PFSK-1 (cell line): Measurements from ENCODE around the gene GATA3.
A peak's percentile ranks its signal among the peaks of the same experiment; 100 is the strongest.

Experiments
- FOXP2 ChIP-seq: optimal IDR thresholded peaks from 2 replicates; pipeline ENCODE3; 2011; ENCODE audit warnings: borderline replicate concordance, control low read depth, inconsistent platforms; ENCODE audit not compliant: insufficient read depth; ENCODE audit errors: extremely low read length, extremely low read depth
- POLR2AphosphoS5 ChIP-seq: IDR thresholded peaks from 2 replicates; pipeline ENCODE4 v1.6.1; 2012; ENCODE audit warnings: low read depth, mild to moderate bottlenecking, control low read depth, low read length, moderate library complexity
- SIN3A ChIP-seq: IDR thresholded peaks from 2 replicates; pipeline ENCODE4 v1.6.1; 2012; ENCODE audit warnings: mild to moderate bottlenecking, low read length, moderate library complexity, borderline replicate concordance; ENCODE audit not compliant: insufficient read depth
- TAF1 ChIP-seq: IDR thresholded peaks from 2 replicates; pipeline ENCODE4 v1.6.1; 2012; ENCODE audit warnings: low read length, control low read depth, borderline replicate concordance; ENCODE audit not compliant: insufficient read depth
- TF ChIP-seq, protein P1 (sequence below), 2 experiments: IDR thresholded peaks; 2 replicates each; pipeline versions ENCODE4 v1.6.1 to v1.8.0; 2011 to 2012; ENCODE audit warnings: low read depth in 2 of 2, low read length in 2 of 2, control low read depth in 1 of 2, inconsistent platforms in 1 of 2, mild to moderate bottlenecking in 1 of 2, moderate library complexity in 1 of 2; ENCODE audit not compliant: insufficient read depth in 1 of 2

GATA3 gene

DNA sequence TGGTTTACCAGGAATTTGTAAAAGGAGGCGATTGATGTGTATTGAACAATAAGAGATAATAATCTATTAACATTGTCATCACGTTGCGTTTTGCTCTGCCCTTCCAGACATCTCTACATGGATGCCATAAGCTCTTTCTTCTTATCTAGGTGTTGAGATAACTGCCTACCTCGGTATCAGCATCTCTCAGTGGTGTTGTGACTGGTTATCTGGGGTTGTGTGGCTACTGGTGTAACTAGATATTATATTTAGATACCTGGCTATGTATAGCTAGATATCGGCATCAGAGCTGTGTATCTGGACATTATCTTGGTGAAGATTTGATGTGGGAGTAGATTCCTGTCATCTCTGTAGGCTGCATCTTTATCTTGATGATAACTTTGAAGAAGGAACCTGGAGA, 17.2 kb downstream of the GATA3 start:
- TF ChIP-seq POLR2AphosphoS5 = no peak; the same call in 1 of the 2 replicates
- TF ChIP-seq, protein P1, sequence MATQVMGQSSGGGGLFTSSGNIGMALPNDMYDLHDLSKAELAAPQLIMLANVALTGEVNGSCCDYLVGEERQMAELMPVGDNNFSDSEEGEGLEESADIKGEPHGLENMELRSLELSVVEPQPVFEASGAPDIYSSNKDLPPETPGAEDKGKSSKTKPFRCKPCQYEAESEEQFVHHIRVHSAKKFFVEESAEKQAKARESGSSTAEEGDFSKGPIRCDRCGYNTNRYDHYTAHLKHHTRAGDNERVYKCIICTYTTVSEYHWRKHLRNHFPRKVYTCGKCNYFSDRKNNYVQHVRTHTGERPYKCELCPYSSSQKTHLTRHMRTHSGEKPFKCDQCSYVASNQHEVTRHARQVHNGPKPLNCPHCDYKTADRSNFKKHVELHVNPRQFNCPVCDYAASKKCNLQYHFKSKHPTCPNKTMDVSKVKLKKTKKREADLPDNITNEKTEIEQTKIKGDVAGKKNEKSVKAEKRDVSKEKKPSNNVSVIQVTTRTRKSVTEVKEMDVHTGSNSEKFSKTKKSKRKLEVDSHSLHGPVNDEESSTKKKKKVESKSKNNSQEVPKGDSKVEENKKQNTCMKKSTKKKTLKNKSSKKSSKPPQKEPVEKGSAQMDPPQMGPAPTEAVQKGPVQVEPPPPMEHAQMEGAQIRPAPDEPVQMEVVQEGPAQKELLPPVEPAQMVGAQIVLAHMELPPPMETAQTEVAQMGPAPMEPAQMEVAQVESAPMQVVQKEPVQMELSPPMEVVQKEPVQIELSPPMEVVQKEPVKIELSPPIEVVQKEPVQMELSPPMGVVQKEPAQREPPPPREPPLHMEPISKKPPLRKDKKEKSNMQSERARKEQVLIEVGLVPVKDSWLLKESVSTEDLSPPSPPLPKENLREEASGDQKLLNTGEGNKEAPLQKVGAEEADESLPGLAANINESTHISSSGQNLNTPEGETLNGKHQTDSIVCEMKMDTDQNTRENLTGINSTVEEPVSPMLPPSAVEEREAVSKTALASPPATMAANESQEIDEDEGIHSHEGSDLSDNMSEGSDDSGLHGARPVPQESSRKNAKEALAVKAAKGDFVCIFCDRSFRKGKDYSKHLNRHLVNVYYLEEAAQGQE (IDR thresholded peaks at IDR 0.05; ENCODE audit: insufficient read depth in 1 of 2, low read depth in 2 of 2, low read length in 2 of 2) = no peak
- no peak for TF ChIP-seq FOXP2
- TF ChIP-seq SIN3A = no peak
- no peak for TF ChIP-seq TAF1

DNA sequence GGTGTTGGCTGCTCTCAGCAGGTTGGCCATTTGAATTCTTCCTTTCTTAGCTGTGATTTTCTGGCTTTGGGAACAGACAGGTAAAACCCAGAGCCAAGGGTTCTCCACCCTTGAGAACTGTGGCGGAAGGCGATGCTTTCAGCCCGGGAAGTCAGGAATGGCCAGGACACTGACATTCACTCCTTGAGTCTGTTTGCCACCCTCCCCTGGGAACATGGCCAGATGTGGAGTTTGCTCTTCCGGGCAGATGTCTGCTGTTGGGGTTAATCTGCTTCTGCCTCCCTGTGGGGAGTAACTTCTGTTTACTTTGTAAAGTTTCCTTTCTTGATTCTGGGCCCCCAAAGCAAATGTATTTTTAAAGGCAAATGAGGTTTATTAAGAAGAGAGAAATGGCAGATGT, 17.7 kb downstream of the GATA3 start:
- peak; percentile 35 for TF ChIP-seq FOXP2
- no peak for TF ChIP-seq TAF1
- no peak; the same call in 1 of the 2 replicates for TF ChIP-seq POLR2AphosphoS5

DNA sequence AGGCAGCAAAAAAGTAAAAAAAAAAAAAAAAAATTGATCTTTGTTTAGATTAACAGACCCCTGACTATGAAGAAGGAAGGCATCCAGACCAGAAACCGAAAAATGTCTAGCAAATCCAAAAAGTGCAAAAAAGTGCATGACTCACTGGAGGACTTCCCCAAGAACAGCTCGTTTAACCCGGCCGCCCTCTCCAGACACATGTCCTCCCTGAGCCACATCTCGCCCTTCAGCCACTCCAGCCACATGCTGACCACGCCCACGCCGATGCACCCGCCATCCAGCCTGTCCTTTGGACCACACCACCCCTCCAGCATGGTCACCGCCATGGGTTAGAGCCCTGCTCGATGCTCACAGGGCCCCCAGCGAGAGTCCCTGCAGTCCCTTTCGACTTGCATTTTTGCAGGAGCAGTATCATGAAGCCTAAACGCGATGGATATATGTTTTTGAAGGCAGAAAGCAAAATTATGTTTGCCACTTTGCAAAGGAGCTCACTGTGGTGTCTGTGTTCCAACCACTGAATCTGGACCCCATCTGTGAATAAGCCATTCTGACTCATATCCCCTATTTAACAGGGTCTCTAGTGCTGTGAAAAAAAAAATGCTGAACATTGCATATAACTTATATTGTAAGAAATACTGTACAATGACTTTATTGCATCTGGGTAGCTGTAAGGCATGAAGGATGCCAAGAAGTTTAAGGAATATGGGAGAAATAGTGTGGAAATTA, 19.4 kb downstream of the GATA3 start:
- TF ChIP-seq TAF1 = no peak
- TF ChIP-seq, protein P1 (IDR thresholded peaks at IDR 0.05; ENCODE audit: insufficient read depth in 1 of 2, low read depth in 2 of 2, low read length in 2 of 2) = no peak
- TF ChIP-seq SIN3A = no peak
- no peak for TF ChIP-seq POLR2AphosphoS5
- TF ChIP-seq FOXP2 = no peak

DNA sequence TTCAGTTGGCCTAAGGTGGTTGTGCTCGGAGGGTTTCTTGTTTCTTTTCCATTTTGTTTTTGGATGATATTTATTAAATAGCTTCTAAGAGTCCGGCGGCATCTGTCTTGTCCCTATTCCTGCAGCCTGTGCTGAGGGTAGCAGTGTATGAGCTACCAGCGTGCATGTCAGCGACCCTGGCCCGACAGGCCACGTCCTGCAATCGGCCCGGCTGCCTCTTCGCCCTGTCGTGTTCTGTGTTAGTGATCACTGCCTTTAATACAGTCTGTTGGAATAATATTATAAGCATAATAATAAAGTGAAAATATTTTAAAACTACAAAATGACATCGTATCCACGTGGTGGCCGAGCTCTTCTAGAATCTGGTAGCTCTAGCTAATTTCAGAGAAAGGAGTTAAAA, 20.4 kb downstream of the GATA3 start:
- TF ChIP-seq POLR2AphosphoS5 (no peak), SIN3A (no peak), FOXP2 (no peak), TAF1 (no peak)
- TF ChIP-seq, protein P1 (IDR thresholded peaks at IDR 0.05; ENCODE audit: insufficient read depth in 1 of 2, low read depth in 2 of 2, low read length in 2 of 2) = no peak

DNA sequence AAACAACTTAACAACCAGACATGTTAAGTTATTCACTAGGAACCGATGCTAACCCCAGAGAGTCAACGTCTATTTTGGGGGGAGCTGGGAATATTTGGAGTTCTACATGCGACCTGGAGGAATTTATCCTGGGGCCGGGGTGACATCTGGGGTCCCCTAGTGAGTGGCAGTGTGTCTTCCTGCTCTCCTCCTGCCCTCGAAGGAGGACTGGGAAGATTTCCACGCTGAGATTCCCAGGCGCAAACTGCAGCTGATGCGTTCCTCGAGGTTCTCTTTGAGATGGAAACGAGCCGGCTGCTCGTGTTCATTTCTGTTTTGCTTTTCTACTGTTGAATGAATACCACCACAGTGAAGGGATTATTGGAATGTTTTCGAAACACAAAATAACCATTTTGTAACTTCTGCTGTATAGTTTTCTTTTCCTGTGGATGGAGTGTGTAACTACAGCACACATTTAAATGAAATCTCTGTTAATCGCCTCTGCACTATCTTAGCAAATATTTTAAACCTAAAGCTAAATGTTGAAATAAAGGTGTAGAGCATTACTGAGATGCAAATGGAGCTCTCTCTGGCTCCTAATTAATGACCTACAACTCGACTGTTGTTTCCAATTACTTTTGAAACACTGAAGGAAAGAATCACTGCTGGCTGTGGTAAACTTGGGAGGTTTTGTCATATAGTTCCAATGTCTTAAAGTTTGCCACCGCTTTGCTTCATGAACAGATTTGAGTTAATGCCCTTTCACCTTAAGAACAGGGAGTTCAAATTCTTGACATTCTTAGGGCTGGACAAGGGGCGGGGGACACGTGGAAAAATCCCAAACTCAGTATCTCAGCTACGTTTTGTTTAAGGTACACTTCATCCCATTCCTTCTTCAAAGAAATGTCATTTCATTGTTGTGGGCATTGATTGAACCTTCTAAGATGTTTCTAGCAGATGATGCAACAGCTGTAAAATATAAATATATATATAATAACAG, 21.1 kb downstream of the GATA3 start:
- TF ChIP-seq FOXP2 (no peak), TAF1 (no peak), POLR2AphosphoS5 (no peak; the same call in 1 of the 2 replicates), SIN3A (no peak)
- TF ChIP-seq, protein P1 (IDR thresholded peaks at IDR 0.05; ENCODE audit: insufficient read depth in 1 of 2, low read depth in 2 of 2, low read length in 2 of 2) = no peak
